ENCODE data around the gene SLC9A9.

DNA sequence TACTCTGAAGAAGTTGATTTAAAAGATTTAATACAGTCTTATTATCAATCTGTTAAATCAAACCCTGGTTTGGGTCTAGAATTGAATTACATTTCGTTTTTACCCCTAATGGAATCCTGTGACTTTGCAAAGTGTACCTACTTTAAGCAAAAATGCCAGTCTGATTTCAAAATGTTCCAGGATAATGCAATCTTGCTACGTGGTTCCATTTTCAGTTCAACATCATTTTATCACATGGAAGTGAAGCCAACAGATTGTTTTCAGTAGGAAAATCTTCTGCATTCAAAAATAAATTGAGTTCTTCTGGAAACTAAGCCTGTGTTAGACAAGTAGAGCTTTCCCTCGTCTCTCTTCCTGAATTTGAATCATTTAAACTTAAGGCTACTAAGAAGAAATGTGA is 372.3 kb downstream of the SLC9A9 start:
- TF ChIP-seq, protein P1, sequence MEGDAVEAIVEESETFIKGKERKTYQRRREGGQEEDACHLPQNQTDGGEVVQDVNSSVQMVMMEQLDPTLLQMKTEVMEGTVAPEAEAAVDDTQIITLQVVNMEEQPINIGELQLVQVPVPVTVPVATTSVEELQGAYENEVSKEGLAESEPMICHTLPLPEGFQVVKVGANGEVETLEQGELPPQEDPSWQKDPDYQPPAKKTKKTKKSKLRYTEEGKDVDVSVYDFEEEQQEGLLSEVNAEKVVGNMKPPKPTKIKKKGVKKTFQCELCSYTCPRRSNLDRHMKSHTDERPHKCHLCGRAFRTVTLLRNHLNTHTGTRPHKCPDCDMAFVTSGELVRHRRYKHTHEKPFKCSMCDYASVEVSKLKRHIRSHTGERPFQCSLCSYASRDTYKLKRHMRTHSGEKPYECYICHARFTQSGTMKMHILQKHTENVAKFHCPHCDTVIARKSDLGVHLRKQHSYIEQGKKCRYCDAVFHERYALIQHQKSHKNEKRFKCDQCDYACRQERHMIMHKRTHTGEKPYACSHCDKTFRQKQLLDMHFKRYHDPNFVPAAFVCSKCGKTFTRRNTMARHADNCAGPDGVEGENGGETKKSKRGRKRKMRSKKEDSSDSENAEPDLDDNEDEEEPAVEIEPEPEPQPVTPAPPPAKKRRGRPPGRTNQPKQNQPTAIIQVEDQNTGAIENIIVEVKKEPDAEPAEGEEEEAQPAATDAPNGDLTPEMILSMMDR (IDR thresholded peaks at IDR 0.05) = no peak
- TF ChIP-seq POLR2A (IDR thresholded peaks at IDR 0.05) = no peak
